Posterior vena cava (tissue), 2 donors: ENCODE data around the gene HOXA9. TPM values are rescaled to one million over a fixed set of nuclear protein-coding genes. Genes with fewer than 3 reads are reported as not detected.

Experiments used
- DNase-seq: peaks from one replicate; pipeline ENCODE4 v3.0.0-alpha.2; 2020; ENCODE audit warnings: low spot score
- intact Hi-C, 2 donors: fragments of 100-400 bp; cut with DNase I; formaldehyde crosslinking; loops; one replicate each; pipeline versions ENCODE4 v1.14.1 to v1.14.2; 2022 to 2023
- total RNA-seq, 2 donors: library from RNA; stranded (reverse); fragmentation: NEBNext Ultra II Directional; extraction: Animal tissue kit (Norgen Biotek cat#: 25700); gene quantifications; one replicate each; pipeline ENCODE4 v1.2.1, GENCODE V29; 2021
- donor health status: DM: yes; HTN: yes; CAD: no.
- donor health status: DM: yes; HTN: yes; CAD: no.

HOXA9 gene
- total RNA-seq, 2 donors from 2014 or later: 7.4 TPM

- DNase-seq: peak; percentile 92
- intact Hi-C loops: no loop called here
These were observed 22.1 kb downstream of the HOXA9 start, which contains the start of gene HOXA5 for GRCh38 chr7:27143023-27143949. Gene HOXA5 (minus strand): TSS chr7:27143681. CDS start chr7:27143607, 74 bp downstream.

- no peak for DNase-seq
- intact Hi-C loops: no loop called here
These were observed 22.7 kb downstream of the HOXA9 start for GRCh38 chr7:27142580-27143022.

- DNase-seq: no peak
- intact Hi-C loops: no loop called here
These were observed 23.3 kb downstream of the HOXA9 start for GRCh38 chr7:27141923-27142579.

GRCh38 chr7:27141137-27141922 lies 24.0 kb downstream of the HOXA9 start:
- DNase-seq: no peak
- intact Hi-C loops: no loop called here

- intact Hi-C loops: no loop called here
- no peak for DNase-seq
These were observed 25.0 kb downstream of the HOXA9 start for GRCh38 chr7:27140126-27140857.

- DNase-seq: no peak
- intact Hi-C loops: no loop called here
These were observed 25.8 kb downstream of the HOXA9 start for GRCh38 chr7:27139334-27140125.

GRCh38 chr7:27138985-27139333 lies 26.4 kb downstream of the HOXA9 start:
- DNase-seq: no peak
- intact Hi-C loops: no loop called here

- intact Hi-C loops: no loop called here
- DNase-seq: no peak
These were observed 26.9 kb downstream of the HOXA9 start for GRCh38 chr7:27138472-27138871.

GRCh38 chr7:27137640-27138315 lies 27.6 kb downstream of the HOXA9 start:
- intact Hi-C loops: no loop called here
- no peak for DNase-seq

- no peak for DNase-seq
- intact Hi-C loops: no loop called here
These were observed 30.9 kb downstream of the HOXA9 start for GRCh38 chr7:27134392-27134791.

GRCh38 chr7:27133409-27134231 lies 31.7 kb downstream of the HOXA9 start:
- intact Hi-C loops: no loop called here

GRCh38 chr7:27132978-27133377 lies 32.4 kb downstream of the HOXA9 start:
- intact Hi-C loops: no loop called here

More at GRCh38 chr7:27133409-27134231, 31.7 kb downstream of the HOXA9 start:
- DNase-seq: no peak

GRCh38 chr7:27132214-27132613 lies 33.1 kb downstream of the HOXA9 start:
- intact Hi-C loops: no loop called here
- DNase-seq: no peak

More at GRCh38 chr7:27132978-27133377, 32.4 kb downstream of the HOXA9 start:
- DNase-seq: no peak

GRCh38 chr7:27131390-27131819 lies 33.9 kb downstream of the HOXA9 start:
- intact Hi-C loops: no loop called here

GRCh38 chr7:27130540-27131389 lies 34.6 kb downstream of the HOXA9 start, which contains the start of gene HOXA4:
Gene HOXA4 (minus strand): TSS chr7:27130757. CDS start chr7:27130733, 24 bp downstream.
- peak; percentile 97 for DNase-seq
- intact Hi-C loops: no loop called here

More at GRCh38 chr7:27131390-27131819, 33.9 kb downstream of the HOXA9 start:
- DNase-seq: no peak
